Hematopoietic multipotent progenitor cell treated with erythropoietin and hydrocortisone succinate and interleukin-3 and kit ligand, for 15 days (in vitro differentiated cells): Measurements from ENCODE around the gene MGLL.
A peak's percentile ranks its signal among the peaks of the same experiment; 100 is the strongest.

Experiments used
- DNase-seq: peaks from one replicate; pipeline ENCODE4 v3.0.0-alpha.2; 2015; ENCODE audit warnings: low spot score

MGLL gene

GRCh38 chr3:127835993-127836882, 13.9 kb upstream of the MGLL start:
- peak; percentile 11 for DNase-seq

GRCh38 chr3:127834771-127835170, 12.5 kb upstream of the MGLL start:
- no peak for DNase-seq

- DNase-seq: no peak
These were observed 11.1 kb upstream of the MGLL start for GRCh38 chr3:127833281-127834032.

GRCh38 chr3:127831723-127832172, 9.4 kb upstream of the MGLL start:
- peak; percentile 70 for DNase-seq

- no peak for DNase-seq
These were observed 7.2 kb upstream of the MGLL start for GRCh38 chr3:127829537-127829936.

DNA sequence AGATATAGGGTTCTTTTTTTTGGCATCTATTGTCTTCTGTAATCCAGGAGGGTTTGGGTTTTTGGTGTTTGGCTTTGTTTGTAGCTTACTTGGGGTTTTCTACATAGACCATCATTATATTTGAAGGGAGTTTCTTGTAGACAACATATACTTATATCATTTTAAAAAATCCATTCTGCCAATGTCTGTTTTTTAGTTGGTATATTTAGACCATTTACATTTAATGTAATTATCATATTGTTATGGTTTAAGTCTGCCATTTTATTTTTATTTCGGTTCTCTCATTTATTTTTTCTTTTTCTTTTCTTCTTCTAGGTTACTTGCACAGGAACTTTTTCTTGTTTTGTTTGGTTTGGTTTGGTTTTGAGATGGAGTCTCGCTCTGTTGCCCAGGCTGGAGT, 5.5 kb upstream of the MGLL start:
- DNase-seq: no peak

DNA sequence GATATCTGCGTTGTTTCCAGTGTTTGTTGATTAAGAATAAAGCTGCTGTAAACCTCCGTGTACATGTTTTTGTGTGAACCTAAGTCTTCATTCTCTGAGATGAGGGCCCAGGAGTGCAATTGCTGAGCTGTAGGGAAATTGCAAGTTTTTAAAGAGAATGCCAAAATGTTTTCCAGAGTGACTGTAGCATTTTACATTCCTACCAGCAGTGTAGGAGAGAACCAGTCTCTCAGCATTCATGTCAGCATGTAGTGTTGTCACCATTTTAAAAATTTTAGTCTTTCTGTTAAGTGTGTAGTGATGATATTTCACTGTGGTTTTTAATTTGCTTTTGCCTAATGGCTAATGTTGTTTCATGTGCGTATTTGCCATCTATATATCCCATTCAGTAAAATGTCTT, 3.4 kb upstream of the MGLL start:
- DNase-seq: no peak

GRCh38 chr3:127824151-127824825, 2.0 kb upstream of the MGLL start:
- no peak for DNase-seq

DNA sequence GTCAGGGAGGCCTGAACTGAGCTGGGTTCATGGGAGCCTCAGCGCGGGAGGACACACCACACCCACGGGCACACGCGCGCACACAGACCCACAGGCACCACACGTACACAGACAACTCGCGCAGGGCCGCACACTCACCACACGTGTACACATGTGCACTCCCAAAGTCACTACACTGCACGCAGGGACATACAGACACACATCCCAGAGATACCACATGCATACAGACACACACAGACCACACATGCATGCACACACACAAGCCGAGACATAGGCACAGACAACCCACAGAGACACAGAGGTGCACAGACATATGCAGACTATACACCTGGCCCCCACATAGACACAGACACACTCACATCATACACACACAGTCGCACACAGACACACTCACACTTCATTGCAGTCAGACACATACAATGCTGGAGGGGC, 1.1 kb upstream of the MGLL start:
- DNase-seq: no peak

DNA sequence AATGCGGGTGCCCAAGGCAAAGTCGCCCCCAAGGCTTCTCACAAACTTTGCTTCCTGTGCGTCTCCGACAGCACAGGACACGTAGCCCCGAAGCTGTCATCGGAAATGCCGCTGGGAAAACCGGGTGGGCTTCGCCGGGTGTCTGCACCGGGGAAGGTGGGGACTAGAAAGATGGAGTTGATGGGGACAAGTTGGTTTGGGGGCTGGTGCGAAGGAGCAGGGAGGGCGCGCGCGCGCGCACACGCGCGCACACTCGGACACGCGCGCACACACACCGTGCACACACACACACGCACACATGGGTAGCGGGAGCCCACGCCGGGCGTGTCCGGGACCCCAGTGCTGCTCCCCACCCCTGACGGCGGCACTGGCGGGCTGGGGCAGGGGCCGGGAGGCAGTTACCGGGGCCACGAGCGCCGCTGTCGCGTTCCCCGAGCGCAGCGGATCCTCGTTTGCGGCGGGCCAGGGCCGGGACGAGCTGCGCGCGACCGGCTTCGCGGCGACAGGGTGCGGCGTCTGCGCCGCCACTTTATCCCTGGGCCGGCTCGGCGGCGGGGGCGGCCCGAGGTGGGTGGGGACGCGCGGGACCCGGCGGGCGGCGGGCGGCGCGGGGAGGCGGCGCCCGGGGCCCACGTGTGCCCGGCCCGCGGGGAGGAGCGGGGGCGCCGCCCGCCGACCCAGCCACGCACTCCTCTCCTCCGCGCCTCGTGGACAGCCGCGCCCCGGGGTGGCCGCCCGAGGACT, 539 bp upstream of the MGLL start:
- peak; percentile 44 for DNase-seq

DNA sequence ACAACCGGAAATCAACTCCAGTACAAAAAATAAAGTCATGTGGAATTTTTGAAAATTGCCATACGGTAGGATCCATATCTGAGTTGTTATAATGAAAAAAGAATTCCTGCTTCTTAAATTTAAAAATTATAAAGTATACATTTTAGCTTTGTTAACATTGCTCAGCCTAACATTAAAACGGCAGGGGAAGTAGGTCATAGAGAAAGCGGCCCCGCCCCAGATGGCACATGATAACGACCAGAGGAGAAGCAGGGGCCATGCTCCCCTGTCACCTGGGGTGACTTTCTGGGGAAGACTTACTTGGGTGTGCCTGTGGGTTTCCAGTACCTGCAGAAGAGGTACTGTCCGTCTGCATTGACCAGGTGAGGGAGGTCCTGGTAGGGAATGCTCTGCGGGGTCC, 921 bp downstream of the MGLL start:
- peak; percentile 41 for DNase-seq

DNA sequence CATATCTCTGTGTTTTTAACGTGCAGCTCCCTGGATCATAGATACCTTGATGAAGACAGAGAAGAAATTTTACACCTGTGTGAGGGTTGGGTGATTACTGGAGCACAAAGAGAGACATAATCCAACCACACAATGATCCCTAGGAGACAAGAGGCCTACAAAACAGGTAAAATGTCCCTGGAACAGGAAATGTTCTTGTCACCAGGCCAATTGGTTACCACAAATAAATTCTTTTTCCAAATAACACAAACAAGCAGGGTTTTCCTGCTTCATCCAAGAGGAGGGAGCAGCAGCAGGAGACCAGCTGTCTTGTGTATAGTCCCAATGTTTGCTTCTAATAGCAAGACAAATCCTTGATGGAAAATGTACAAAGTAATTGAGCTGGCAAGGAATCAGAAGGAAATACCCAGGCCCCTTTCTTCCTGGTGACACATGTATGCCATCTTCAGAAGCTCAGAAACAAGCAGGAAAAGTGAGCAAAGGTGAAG, 1.4 kb downstream of the MGLL start:
- DNase-seq: no peak

GRCh38 chr3:127820221-127820825, 2.0 kb downstream of the MGLL start:
- DNase-seq: no peak

DNA sequence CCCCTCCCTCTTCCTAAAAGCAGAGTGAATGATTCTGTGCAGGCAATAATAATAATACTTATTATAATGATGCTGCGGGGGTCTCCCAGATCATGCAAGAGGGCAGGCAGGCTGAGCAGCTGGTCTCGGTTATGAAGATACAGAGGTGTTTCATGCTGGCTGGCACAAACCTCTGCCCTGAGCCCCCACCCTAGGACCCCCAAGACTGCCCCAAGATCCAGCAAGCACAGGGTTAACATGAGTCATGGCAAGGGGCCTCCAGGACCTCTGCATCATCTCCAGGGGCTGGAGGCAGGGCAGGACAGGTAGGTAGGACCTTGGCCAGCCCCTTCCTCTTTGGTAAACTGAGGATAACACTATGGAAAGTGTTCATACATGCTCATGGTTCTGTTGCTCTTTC, 2.7 kb downstream of the MGLL start:
- no peak for DNase-seq

DNA sequence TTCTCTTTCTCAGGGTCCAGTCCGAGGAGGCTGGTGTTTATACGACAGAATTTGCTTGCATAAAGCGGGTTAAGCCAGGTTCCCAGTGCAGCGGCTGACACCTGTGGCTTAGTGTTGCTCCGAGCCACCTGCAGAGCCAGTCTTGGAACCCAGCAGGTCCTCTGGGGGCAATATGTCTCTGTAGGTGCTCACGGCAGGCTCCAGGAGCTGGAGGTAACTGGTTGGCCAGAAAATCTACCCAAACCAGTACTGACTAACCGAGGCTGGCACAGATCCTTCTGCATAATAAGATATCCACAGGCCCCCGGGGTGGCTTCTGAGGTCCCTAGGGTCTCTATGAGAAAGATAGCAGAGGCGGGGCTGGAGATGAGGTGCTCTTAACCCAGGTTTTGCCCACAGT, 3.2 kb downstream of the MGLL start:
- DNase-seq: no peak

DNA sequence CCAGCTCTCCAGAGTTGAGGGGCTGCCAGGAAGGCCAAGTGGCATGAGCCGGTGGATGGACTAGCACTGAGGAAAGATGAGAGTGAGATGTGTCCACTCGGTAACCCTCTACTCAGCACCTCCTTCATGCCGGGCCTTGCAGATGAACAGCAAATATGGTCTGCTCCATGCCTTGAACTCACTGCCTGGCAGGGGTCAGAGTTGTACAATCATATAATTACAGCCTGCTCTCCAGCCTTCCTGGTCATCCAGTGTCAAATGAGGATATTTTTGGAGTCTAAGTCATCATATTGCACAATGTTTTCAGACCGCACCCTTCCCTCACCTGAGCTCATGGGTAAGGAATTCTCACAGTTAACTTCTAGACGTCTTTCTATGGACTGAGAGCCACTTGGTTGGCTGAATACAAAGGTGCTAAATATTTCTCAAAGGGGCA, 4.9 kb downstream of the MGLL start:
- DNase-seq: no peak

DNA sequence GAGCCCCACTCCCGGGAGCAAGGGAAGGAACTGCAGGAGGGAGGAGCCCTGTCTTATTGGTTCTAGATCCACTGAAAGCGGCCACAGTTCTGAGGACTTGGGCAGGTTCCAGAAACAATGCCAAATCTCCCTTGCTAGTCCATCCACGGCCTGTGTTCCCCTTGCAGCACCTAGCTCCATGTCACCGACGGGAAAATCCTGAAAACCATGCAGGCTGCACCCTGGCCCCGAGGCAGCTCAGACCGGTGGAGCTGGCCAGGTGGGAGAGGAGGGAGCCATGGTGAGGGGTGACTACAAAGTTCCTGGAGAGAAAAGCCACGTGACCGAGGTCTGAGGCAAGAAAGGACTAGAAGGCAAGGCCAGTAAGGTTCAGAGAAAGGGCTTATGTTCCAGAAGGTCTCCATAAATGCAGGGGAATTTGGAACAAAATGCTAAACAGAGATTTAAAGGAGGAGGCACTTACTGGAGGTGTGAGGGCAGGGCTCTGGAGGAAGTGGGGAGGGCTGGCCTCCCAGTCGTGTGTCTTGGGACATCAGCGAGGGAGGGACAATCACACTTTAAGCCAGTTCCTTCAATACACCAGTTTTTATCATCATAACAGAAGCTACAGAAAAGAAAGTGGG, 5.4 kb downstream of the MGLL start:
- DNase-seq: no peak

DNA sequence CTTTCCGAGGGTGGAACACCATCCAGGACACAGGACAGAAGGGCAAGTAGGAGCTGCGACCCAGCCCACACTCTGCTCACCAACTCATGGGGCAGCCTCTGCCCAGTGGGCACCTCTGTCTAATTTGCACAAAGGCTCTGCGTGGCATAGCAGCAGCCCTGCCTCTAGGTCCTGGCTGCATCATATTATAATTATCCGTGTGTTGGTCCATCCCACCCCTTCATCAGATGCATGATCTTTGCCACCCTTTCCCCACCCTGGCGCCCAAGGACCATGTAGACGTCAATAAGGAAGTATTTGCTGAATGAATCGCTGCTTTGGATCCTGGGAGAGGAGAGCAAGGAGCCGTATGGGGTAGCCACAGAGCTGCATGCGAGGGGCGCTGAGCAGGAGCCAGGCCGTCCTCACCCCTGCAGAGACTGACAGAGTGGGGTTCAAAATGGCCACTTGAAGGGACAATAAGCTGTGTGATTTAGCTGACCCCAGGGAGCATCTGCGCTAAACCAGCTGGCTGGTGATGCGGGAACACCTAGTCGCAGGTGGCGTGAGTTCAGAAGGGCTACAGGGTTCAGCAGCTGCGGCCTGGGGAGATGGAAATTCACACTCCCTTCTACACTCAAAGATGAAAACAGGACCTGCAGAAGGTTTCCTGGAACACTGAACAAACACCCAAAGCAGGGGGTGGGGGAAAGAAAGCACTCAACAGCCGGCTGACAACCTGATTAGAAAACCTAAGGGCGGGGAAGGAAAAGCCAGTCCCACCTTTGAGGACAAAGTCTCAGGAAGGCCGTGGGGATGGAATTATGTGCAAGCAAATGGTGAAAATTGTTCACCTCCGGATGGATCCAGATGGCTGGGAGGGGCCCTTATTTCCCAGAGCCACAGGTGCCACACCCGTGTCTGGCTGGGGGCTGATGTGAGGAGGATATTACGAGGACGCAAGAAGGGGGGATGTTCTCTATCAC, 6.4 kb downstream of the MGLL start:
- peak; percentile 47 for DNase-seq

DNA sequence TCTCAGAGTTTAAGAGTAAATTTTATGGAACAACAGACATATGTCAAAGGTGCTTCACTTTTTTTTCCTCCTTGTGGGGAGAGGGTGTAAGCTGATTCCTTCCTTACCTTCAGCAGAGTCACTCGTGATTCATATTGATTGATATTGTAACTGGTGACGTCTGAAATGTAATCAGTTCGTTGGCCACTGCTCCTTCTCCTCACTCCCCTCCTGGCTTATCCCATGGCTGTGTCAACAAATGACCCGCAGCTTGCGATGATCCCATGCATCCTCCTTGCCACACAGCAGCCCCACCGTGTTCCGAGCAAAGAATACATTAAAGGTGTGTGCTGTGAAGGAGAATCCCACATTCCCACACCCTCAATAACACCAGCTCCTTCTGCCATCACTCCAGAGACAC, 7.3 kb downstream of the MGLL start:
- DNase-seq: no peak

DNA sequence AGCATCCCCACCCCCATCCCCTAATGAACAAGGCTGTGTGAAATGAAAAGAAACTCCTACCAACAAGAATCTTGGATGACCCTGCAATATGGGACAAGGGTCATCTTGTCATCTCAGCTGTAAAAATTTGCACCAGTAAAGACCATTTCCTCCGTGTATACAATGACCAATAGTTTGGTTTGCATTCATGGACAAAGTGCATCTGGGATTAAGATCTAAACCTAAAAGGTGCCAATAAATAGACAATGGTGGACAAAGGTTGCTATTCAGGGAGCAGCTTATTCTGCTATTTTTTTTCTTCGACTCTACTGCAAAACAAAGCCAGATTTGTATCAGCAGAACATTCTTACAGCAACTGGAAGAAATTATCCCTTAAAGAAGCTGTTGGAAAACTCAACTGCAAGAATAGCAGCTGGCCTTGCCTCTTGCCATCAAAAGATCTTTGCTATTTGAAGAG, 8.0 kb downstream of the MGLL start:
- DNase-seq: no peak
